Cerebellar nuclear complex (tissue), 1 donor: ENCODE data around the gene MEDAG.
A peak's percentile ranks its signal among the peaks of the same experiment; 100 is the strongest.

ENCODE experiments used
- DNase-seq, 2 experiments: peaks; one replicate each; lab custom pipeline; 2025; lab: John Stamatoyannopoulos, UW

Gene MEDAG

GRCh38 chr13:30905932-30906383 is at the start of gene MEDAG:
MEDAG (plus strand) TSS chr13:30906271; CDS start chr13:30906516, 245 bp downstream.
- no peak for DNase-seq

GRCh38 chr13:30857018-30857417 is 49.1 kb upstream of the MEDAG start:
- no peak for DNase-seq

DNA sequence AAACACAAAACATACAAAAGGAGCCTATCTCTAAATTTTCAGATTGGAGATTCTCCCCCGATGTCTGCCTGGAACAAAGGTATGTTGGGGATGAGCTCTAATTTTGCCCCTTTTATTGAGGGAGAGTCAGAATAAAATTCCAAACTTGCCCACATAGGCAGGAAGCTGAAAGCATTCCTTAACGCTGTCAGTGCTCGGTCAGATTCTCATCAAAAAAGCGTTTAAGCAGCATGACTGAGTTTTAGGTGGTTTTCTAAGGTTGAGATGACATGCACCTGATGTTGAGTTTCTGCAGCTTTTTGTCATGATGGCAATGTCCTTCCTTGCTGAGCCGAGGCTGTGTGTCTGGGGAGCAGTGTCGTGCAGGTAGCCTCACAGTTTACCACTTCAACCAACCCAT is 48.4 kb upstream of the MEDAG start:
- DNase-seq: no peak

DNA sequence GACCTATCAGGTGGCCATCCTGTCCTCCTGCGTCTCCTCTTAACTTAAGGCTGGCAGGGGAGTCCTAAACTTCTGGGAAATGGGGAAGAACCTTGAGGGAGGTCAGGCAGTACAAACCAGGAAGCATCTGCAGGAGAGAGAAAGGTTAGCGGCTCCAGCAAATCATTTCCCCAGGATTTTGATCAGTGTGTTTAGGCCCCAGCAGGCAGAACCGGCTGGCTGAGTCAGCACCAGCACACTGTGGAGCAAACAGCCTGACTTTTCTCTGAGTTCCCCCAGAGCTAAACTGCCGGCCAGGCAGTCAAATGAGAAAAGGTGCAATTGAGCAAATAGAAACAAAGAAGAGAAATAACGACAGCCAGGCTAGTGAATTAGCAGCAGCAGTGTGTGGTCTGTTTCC is 46.7 kb upstream of the MEDAG start:
- DNase-seq: no peak

DNA sequence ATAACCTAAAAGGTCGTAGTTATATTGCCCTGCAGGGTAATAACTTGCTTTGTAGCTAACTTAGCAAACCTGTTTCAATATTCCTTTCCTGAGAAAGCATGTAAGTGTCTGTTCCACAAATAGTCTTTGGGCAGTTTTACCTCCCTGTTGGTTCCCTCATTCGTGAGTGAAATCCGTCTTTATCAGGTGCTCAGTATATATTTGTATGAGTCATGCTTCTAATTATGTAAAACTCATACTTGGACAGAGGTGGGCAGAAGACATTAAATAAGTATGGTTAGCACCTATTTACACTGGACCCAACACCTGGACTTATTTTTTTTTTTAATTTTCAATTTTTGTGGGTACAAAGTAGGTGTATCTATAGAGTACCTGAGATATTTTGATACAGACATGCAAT is 44.9 kb upstream of the MEDAG start:
- DNase-seq: no peak

GRCh38 chr13:30861836-30862467 is 44.1 kb upstream of the MEDAG start:
- no peak for DNase-seq

DNA sequence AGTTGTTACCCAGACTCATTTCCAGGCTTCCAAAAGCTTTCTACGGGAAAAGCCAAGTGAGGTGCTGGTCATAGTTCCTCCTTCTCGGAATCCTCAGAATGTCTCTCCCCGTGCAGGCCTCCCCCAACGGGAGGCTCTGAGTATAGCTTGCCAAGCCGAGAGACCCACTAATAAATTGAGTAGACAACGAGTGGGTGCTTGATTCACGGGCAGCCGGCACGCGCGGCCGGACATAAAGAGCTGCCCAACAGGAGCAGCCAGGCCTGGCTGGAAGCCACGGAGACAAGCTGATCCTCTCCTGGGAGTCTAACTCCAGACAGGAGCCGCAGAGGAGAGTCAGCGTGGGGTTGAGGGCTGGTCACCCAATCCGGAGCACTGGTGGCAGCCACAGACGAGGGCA is 43.4 kb upstream of the MEDAG start:
- DNase-seq: no peak

GRCh38 chr13:30863231-30863630 is 42.8 kb upstream of the MEDAG start:
- no peak for DNase-seq

DNA sequence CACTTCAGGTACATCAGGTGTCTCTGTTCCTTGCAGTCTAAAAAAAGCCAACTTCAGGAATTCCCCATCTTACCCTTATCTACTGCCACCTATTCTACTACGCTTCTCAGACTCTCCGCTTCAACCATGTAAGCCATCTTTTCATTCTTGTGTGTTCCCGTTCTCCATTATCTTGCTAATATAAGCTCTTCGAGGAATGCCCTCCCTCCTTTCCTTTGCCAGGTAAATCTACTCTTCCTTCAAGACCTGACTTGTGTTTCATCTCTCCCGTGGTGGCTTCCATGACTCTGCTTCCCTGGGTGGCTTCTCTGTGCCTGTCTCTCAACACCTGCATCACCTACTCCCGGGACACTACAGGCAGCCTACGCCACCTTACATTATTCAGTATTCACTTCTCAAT is 42.3 kb upstream of the MEDAG start:
- no peak for DNase-seq

GRCh38 chr13:30864433-30865122 is 41.5 kb upstream of the MEDAG start:
- no peak for DNase-seq

GRCh38 chr13:30865123-30866049 is 40.7 kb upstream of the MEDAG start:
- peak; percentile 30 to 50 for DNase-seq

GRCh38 chr13:30866677-30867076 is 39.4 kb upstream of the MEDAG start:
- DNase-seq: no peak

DNA sequence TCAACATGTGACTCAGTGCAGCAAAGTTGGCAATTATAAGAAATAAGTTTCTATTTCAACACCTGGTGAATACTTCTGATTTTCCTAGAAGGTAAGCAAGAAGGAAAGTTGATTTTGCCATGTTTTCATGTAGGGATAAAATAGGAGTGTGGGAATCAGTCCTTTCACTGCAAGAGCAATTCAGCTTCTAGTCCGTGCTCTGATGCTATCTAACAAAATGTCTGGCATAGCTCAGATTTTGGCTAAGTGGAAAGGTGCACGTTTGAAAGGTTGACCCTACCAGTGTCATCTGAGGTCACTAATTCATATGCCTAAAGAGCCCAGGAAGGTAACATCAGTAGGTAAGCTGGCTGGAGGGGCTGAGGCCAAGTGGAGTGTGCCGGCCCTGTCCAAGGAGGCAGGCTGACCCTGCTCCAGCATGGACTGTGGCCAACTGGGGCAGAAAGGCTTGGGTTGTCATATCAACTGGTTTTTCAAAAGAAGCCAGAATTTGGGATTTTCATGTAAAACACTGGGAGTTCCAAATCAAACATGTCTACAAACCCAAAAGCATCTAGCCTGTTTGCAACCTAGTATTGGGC is 38.9 kb upstream of the MEDAG start:
- no peak for DNase-seq

DNA sequence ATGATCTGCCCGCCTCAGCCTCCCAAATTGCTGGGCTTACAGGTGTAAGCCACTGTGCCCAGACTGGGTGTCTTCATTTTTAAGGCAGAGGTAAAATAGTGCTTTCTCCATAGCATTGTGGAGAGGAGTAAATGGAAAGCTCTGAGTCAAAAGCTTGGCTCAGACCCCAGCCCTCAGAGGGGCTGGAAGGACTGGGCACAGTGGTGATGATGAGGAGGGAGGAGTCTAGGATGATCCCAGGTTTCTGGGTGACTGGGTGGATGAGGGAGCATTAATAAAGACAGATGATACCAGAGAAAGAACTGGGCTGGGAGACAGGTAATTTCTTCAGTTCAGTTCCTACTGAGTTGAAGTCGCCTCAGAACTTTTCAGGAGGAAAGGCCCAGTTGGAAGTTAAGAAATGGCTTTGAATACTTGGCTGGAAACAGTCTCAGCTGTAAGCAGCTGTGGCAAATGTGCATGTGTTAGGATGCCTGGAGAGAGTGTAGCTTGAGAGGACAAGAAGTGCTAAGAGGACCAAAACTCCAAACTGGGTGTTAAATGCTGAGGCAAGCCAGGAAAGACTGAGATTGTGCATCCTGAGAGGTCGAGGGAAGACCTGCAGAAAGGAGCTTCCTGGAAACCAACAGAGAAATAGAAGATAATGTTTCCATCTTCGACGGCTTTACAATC is 37.1 kb upstream of the MEDAG start:
- DNase-seq: no peak

GRCh38 chr13:30869491-30869890 is 36.6 kb upstream of the MEDAG start:
- DNase-seq: no peak

DNA sequence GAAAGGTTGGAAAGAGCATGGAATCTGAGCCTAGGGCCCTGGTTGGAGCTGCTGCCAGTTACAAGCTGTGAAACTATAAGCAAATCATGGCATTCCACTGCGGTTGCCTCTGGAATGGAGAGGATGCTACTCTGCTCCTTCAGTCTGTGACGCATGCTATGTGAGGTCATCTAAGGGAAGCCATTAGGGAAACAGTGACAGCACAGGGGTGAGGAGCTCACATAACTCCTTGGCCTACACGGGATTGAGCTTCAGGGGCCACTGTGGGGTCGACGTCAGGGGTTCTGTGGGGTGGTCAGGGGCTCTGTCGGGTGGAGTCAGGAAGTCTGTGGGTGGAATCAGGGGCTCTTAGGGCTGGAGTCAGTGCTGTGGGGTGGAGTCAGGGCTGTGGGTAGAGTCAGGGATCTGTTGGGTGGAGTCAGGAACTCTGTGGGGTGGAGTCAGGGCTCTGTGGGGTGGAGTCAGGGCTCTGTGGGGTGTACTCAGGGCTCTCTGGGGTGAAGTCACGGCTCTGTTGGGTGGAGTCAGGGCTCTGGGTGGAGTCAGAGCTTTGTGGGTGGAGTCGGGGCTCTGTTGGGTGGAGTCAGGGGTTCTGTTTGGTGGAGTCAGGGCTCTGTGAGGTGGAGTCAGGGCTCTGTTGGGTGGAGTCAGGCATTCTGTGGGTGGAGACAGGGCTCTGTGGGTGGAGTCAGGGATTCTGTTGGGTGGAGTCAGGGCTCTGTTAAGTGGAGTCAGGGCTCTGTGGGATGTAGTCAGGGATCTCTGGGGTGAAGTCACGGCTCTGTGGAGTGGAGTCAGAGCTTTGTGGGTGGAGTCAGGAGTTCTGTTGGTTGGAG is 35.8 kb upstream of the MEDAG start:
- no peak for DNase-seq

DNA sequence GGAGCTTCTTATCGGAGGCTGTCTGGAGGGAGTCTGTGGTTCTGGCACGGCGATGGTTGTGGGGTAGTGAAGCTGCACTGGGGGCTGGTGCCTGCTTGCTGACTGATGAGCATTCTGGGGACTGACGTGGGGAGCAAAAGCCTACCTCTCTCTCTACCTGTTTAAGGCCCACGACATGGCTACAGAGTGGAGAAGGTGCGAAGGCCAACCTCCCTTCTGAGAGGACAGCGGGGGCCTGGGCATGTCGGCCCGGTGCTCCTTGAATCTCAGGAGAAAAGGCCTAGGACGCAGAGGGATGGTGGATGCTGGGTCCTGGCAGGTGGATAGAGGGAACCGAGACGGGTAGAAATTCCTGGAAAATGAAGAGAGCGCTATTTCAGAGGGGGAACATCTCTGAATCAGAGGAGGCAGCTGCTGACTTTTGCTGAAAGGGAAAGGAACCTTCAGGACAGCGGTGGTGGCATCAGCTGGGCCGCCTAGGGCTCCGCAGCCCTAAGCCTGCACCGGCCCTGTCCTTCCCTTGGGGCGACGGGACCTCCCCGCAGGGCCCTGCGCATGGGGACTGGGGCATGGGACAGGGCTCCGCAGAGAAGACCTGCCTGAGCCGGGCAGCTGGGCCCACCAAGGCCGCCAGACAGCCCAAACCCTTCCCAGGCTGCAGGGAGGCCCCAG is 35.0 kb upstream of the MEDAG start:
- DNase-seq: no peak

DNA sequence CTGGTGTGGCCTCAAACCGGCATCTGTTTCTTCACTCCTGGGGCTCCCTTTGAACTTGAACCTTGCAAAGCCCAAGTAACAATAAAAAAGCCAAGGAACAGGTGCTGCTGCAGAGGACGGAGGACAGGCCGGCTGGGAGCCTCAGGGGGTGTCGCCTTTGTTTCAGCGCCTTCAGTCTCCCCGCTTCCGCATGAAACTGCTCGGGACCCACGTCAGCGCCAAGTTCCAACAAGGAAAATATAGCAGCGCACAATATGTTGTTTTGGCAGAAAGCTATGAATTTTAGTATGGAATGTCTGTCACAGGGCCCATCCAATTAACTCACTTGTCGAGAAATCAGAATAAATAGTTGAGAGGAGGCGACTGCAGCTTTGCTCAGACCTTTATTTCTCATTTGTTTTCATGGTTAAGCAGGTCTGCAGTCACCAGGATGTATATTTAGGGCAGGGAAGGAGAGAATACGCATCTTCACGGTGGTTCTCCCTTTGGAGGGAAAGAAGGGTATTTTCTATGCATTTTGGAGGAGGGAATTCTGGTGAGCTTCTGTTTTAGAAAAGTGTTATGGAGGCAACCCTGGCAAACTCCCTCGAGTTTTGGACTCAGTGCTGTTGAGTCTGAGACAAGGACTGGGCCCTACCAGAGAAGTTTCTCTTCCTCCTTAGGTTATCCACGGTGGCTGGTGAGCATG is 34.3 kb upstream of the MEDAG start:
- no peak for DNase-seq

- no peak for DNase-seq
Measured at GRCh38 chr13:30872276-30872594, 33.8 kb upstream of the MEDAG start.
